Lower leg skin (tissue), 4 donors: ENCODE measurements around the gene PIAS2. TPM values are rescaled to one million over a fixed set of nuclear protein-coding genes. Genes with fewer than 3 reads are reported as not detected.

Source experiments
- DNase-seq, 2 donors: peaks; one replicate each; pipeline ENCODE4 v3.0.0-alpha.2; 2019; ENCODE audit warnings: low spot score in 2 of 2
- H3K4me3 ChIP-seq: fragments of 200-600 bp; sonication (generic); 2 replicates; pipeline ENCODE4 v1.5.1; 2017; ENCODE audit warnings: mild to moderate bottlenecking, low read depth; ENCODE audit not compliant: poor library complexity, severe bottlenecking
- CTCF ChIP-seq, 3 donors: fragments of 450-650 bp; IDR thresholded peaks; one replicate each; pipeline ENCODE4 v1.5.1; 2016; ENCODE audit warnings: antibody characterized with exemption in 3 of 3, mild to moderate bottlenecking in 3 of 3, moderate library complexity in 2 of 3
- POLR2A ChIP-seq, 2 donors: fragments of 450-650 bp; IDR thresholded peaks; one replicate each; pipeline ENCODE4 v1.6.1; 2016 to 2017; ENCODE audit warnings: antibody characterized with exemption in 2 of 2, mild to moderate bottlenecking in 1 of 2, moderate library complexity in 1 of 2
- WGBS, 2 donors: methylation state at CpG; one replicate each; pipeline ENCODE4 v1.1.5; 2018; 5-methylcytosine and 5-hydroxymethylcytosine counted together
- intact Hi-C: fragments of 100-400 bp; cut with DNase I; formaldehyde crosslinking; loops from one replicate; pipeline ENCODE4 v1.15.0; 2023; ENCODE audit warnings: low total_unique reads
- total RNA-seq, 4 donors: library from RNA; depleted of rRNA; stranded (reverse); fragments of >200 nt; gene quantifications; one replicate each; pipeline ENCODE4 v1.1.0, GENCODE V29; 2016

The PIAS2 gene
- total RNA-seq, 4 donors from 2014 or later: 6.3 to 12.7 (median 10.6) TPM

GRCh38 chr18:46891742-46892214, 25.5 kb downstream of the PIAS2 start:
- DNase-seq: no peak
- 85 to 87% methylated on average over 3 of the region's 3 CpGs for WGBS, 2 donors
- no peak for TF ChIP-seq CTCF (IDR thresholded peaks at IDR 0.05)
- no peak for TF ChIP-seq POLR2A (IDR thresholded peaks at IDR 0.05)
- intact Hi-C loops: no loop called here
- no peak overlapping the region for H3K4me3 ChIP-seq

GRCh38 chr18:46888965-46889364, 28.3 kb downstream of the PIAS2 start:
- intact Hi-C loops: no loop called here
- no peak overlapping the region for H3K4me3 ChIP-seq
- TF ChIP-seq POLR2A (IDR thresholded peaks at IDR 0.05) (no peak), CTCF (IDR thresholded peaks at IDR 0.05) (no peak)

DNA sequence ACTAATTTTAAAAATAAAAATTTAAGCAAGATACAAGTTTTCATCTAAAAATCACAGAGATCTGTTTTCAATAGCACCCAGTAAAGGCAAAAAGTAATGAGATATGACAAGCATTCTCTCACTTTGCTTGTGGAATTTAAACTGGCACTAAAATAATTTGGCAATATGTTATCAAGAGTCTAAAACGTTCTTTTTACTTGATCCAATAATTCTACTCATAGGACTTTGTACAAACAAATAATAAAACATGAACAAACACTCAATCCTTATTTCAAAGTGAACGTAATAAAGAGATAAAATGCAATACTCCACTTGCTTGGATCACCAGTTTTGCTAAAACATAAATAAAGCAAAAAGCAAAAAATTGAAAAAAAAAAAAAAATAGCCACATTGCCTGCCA, 30.4 kb downstream of the PIAS2 start:
- TF ChIP-seq CTCF (IDR thresholded peaks at IDR 0.05): no peak
- no peak for TF ChIP-seq POLR2A (IDR thresholded peaks at IDR 0.05)
- DNase-seq: no peak
- WGBS, 2 donors: 75 to 76% methylated on average over 2 of the region's 2 CpGs
- no peak overlapping the region for H3K4me3 ChIP-seq
- intact Hi-C loops: no loop called here

More at GRCh38 chr18:46888965-46889364, 28.3 kb downstream of the PIAS2 start:
- WGBS, 2 donors: 100% methylated on average over 1 of the region's 1 CpG
- no peak for DNase-seq

- 96% methylated on average over 4 of the region's 4 CpGs for WGBS, 2 donors
- no peak overlapping the region for H3K4me3 ChIP-seq
- intact Hi-C loops: no loop called here
- no peak for TF ChIP-seq CTCF (IDR thresholded peaks at IDR 0.05)
- TF ChIP-seq POLR2A (IDR thresholded peaks at IDR 0.05): no peak
- no peak for DNase-seq
Observed at GRCh38 chr18:46883180-46883579, 34.1 kb downstream of the PIAS2 start.

DNA sequence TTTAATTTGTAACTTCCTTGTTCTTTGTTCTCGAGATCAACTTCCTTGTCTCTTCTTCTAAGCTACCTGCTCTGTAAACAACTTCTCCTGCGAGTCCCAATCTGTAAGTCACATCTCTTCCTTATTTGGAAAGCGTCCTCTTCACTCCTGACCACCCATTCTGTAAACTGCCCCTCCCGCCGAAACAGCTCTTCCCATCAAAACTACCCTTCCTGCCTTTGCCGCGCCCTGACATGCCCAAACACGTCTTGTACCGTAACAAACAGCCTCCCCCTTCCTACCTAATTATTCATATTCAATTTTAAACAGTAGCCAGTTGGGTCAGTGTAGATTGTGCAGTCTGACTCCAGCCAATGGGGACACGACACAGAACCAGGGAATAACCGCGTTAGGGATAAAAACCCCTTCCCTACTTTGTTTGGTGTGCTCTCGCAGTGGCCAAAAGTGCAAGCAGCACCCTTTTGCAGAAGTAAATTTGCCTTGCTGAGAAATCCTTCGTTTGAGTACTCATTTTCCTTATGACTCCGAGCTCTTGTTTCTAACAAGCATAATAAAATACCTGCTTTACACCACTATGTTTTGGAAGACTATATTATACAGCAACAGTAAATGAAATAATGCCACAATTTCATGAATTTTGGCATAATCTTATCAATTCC, 39.8 kb downstream of the PIAS2 start:
- no peak overlapping the region for H3K4me3 ChIP-seq
- 93 to 95% methylated on average over 15 of the region's 15 CpGs for WGBS, 2 donors
- DNase-seq: no peak
- intact Hi-C loops: no loop called here
- no peak for TF ChIP-seq POLR2A (IDR thresholded peaks at IDR 0.05)
- TF ChIP-seq CTCF (IDR thresholded peaks at IDR 0.05): no peak
